Fibroblast of upper back skin (primary cell): ENCODE measurements around the gene SUSD4.

ENCODE experiments used
- DNase-seq: peaks from one replicate; pipeline ENCODE4 v3.0.0-alpha.2; 2013

Gene SUSD4

GRCh38 chr1:223227486-223228196 is 136.3 kb downstream of the SUSD4 start:
- no peak for DNase-seq

- DNase-seq, result no peak
Measured at GRCh38 chr1:223227031-223227430, 136.9 kb downstream of the SUSD4 start.

GRCh38 chr1:223226271-223226670 is 137.7 kb downstream of the SUSD4 start:
- DNase-seq, result no peak

- no peak for DNase-seq
Measured at GRCh38 chr1:223225481-223225880, 138.5 kb downstream of the SUSD4 start.

- DNase-seq, result no peak
Measured at GRCh38 chr1:223225061-223225460, 138.9 kb downstream of the SUSD4 start.

- no peak for DNase-seq
Measured at GRCh38 chr1:223224465-223224864, 139.5 kb downstream of the SUSD4 start.

- DNase-seq, result no peak
Measured at GRCh38 chr1:223223091-223223995, 140.6 kb downstream of the SUSD4 start.

GRCh38 chr1:223222377-223222776 is 141.6 kb downstream of the SUSD4 start:
- no peak for DNase-seq

GRCh38 chr1:223221686-223222085 is 142.3 kb downstream of the SUSD4 start:
- no peak for DNase-seq

GRCh38 chr1:223219846-223220610 is 143.9 kb downstream of the SUSD4 start:
- DNase-seq, result no peak

- DNase-seq, result no peak
Measured at GRCh38 chr1:223219318-223219635, 144.7 kb downstream of the SUSD4 start.

- DNase-seq, result no peak
Measured at GRCh38 chr1:223217781-223218180, 146.2 kb downstream of the SUSD4 start.

- no peak for DNase-seq
Measured at GRCh38 chr1:223216531-223217205, 147.3 kb downstream of the SUSD4 start.

GRCh38 chr1:223216074-223216473 is 147.9 kb downstream of the SUSD4 start:
- no peak for DNase-seq

- DNase-seq, result no peak
Measured at GRCh38 chr1:223215026-223215425, 148.9 kb downstream of the SUSD4 start.

- no peak for DNase-seq
Measured at GRCh38 chr1:223214261-223214807, 149.6 kb downstream of the SUSD4 start.

GRCh38 chr1:223212441-223212840 is 151.5 kb downstream of the SUSD4 start:
- DNase-seq, result peak; percentile 19

GRCh38 chr1:223211323-223211985 is 152.5 kb downstream of the SUSD4 start:
- peak; percentile 26 for DNase-seq

- DNase-seq, result peak; percentile 52
Measured at GRCh38 chr1:223210788-223211120, 153.2 kb downstream of the SUSD4 start.

- DNase-seq, result no peak
Measured at GRCh38 chr1:223209992-223210787, 153.8 kb downstream of the SUSD4 start.

- DNase-seq, result no peak
Measured at GRCh38 chr1:223209293-223209898, 154.6 kb downstream of the SUSD4 start.
